ENCODE results near the gene TMCC1.

TMCC1 gene

GRCh38 chr3:129732200-129732876 lies 161.2 kb downstream of the TMCC1 start:
- no peaks in the 10 kb centered on the region for H3K9me3 ChIP-seq (ENCODE audit: control insufficient read depth in 5 of 5, low read length in 5 of 5)
- H3K27ac ChIP-seq (ENCODE audit: low read depth, low read length), result no peak overlapping the region
- H3K9ac ChIP-seq (ENCODE audit: low read length in 5 of 5), result no peak overlapping the region
- H3K4me3 ChIP-seq (ENCODE audit: low read depth in 1 of 5, low read length in 5 of 5), result no peak overlapping the region
- no peaks in the 10 kb centered on the region for H3K27me3 ChIP-seq (ENCODE audit: control insufficient read depth in 5 of 5, insufficient read depth in 4 of 5, low read length in 5 of 5)
- no peaks in the 10 kb centered on the region for H3K36me3 ChIP-seq (ENCODE audit: control insufficient read depth in 5 of 5, insufficient read depth in 5 of 5, low read length in 5 of 5)
- peaks cover 0 to 9% (median 5%) of the 10 kb centered on the region in 5 donors for H3K4me1 ChIP-seq (ENCODE audit: control insufficient read depth in 5 of 5, insufficient read depth in 5 of 5, low read length in 5 of 5)

- Histone ChIP-seq H3K27me3 (ENCODE audit: control insufficient read depth in 5 of 5, insufficient read depth in 4 of 5, low read length in 5 of 5) (no peaks in the 10 kb centered on the region), H3K4me3 (ENCODE audit: low read depth in 1 of 5, low read length in 5 of 5) (no peak overlapping the region), H3K4me1 (ENCODE audit: control insufficient read depth in 5 of 5, insufficient read depth in 5 of 5, low read length in 5 of 5) (peaks cover 7 to 30% (median 18%) of the 10 kb centered on the region in 5 donors), H3K36me3 (ENCODE audit: control insufficient read depth in 5 of 5, insufficient read depth in 5 of 5, low read length in 5 of 5) (no peaks in the 10 kb centered on the region), H3K27ac (ENCODE audit: low read depth, low read length) (no peak overlapping the region), H3K9ac (ENCODE audit: low read length in 5 of 5) (no peak overlapping the region), H3K9me3 (ENCODE audit: control insufficient read depth in 5 of 5, low read length in 5 of 5) (no peaks in the 10 kb centered on the region)
These were observed 165.8 kb downstream of the TMCC1 start for GRCh38 chr3:129727707-129728106.

- Histone ChIP-seq H3K9me3 (ENCODE audit: control insufficient read depth in 5 of 5, low read length in 5 of 5) (no peaks in the 10 kb centered on the region), H3K27ac (ENCODE audit: low read depth, low read length) (peak overlapping the region; percentile 95), H3K4me1 (ENCODE audit: control insufficient read depth in 5 of 5, insufficient read depth in 5 of 5, low read length in 5 of 5) (peaks cover 7 to 56% (median 33%) of the 10 kb centered on the region in 5 donors), H3K27me3 (ENCODE audit: control insufficient read depth in 5 of 5, insufficient read depth in 4 of 5, low read length in 5 of 5) (no peaks in the 10 kb centered on the region), H3K9ac (ENCODE audit: low read length in 5 of 5) (peak overlapping the region; percentile 41 to 77 (median 71)), H3K4me3 (ENCODE audit: low read depth in 1 of 5, low read length in 5 of 5) (peak overlapping the region; percentile 34 to 67 (median 50)), H3K36me3 (ENCODE audit: control insufficient read depth in 5 of 5, insufficient read depth in 5 of 5, low read length in 5 of 5) (no peaks in the 10 kb centered on the region)
These were observed 169.8 kb downstream of the TMCC1 start for GRCh38 chr3:129723558-129724324.

GRCh38 chr3:129722527-129722926 lies 171.0 kb downstream of the TMCC1 start:
- no peaks in the 10 kb centered on the region for H3K36me3 ChIP-seq (ENCODE audit: control insufficient read depth in 5 of 5, insufficient read depth in 5 of 5, low read length in 5 of 5)
- no peaks in the 10 kb centered on the region for H3K9me3 ChIP-seq (ENCODE audit: control insufficient read depth in 5 of 5, low read length in 5 of 5)
- H3K27me3 ChIP-seq (ENCODE audit: control insufficient read depth in 5 of 5, insufficient read depth in 4 of 5, low read length in 5 of 5), result no peaks in the 10 kb centered on the region
- peaks cover 7 to 53% (median 34%) of the 10 kb centered on the region in 5 donors for H3K4me1 ChIP-seq (ENCODE audit: control insufficient read depth in 5 of 5, insufficient read depth in 5 of 5, low read length in 5 of 5)
- peak overlapping the region in 3 of 5 donors; percentile 12 to 77 (median 72) for H3K9ac ChIP-seq (ENCODE audit: low read length in 5 of 5)
- H3K27ac ChIP-seq (ENCODE audit: low read depth, low read length), result peak overlapping the region; percentile 95
- H3K4me3 ChIP-seq (ENCODE audit: low read depth in 1 of 5, low read length in 5 of 5), result peak overlapping the region in 3 of 5 donors; percentile 24 to 62 (median 49)

GRCh38 chr3:129718201-129718600 lies 175.3 kb downstream of the TMCC1 start:
- Histone ChIP-seq H3K9ac (ENCODE audit: low read length in 5 of 5) (no peak overlapping the region), H3K4me3 (ENCODE audit: low read depth in 1 of 5, low read length in 5 of 5) (no peak overlapping the region), H3K36me3 (ENCODE audit: control insufficient read depth in 5 of 5, insufficient read depth in 5 of 5, low read length in 5 of 5) (no peaks in the 10 kb centered on the region), H3K27me3 (ENCODE audit: control insufficient read depth in 5 of 5, insufficient read depth in 4 of 5, low read length in 5 of 5) (no peaks in the 10 kb centered on the region), H3K4me1 (ENCODE audit: control insufficient read depth in 5 of 5, insufficient read depth in 5 of 5, low read length in 5 of 5) (peaks cover 0 to 39% (median 25%) of the 10 kb centered on the region in 5 donors), H3K9me3 (ENCODE audit: control insufficient read depth in 5 of 5, low read length in 5 of 5) (no peaks in the 10 kb centered on the region), H3K27ac (ENCODE audit: low read depth, low read length) (no peak overlapping the region)

- no peaks in the 10 kb centered on the region for H3K36me3 ChIP-seq (ENCODE audit: control insufficient read depth in 5 of 5, insufficient read depth in 5 of 5, low read length in 5 of 5)
- H3K4me3 ChIP-seq (ENCODE audit: low read depth in 1 of 5, low read length in 5 of 5), result no peak overlapping the region
- H3K4me1 ChIP-seq (ENCODE audit: control insufficient read depth in 5 of 5, insufficient read depth in 5 of 5, low read length in 5 of 5), result peaks cover 0 to 18% (median 6%) of the 10 kb centered on the region in 5 donors
- H3K27me3 ChIP-seq (ENCODE audit: control insufficient read depth in 5 of 5, insufficient read depth in 4 of 5, low read length in 5 of 5), result no peaks in the 10 kb centered on the region
- no peak overlapping the region for H3K27ac ChIP-seq (ENCODE audit: low read depth, low read length)
- H3K9ac ChIP-seq (ENCODE audit: low read length in 5 of 5), result no peak overlapping the region
- H3K9me3 ChIP-seq (ENCODE audit: control insufficient read depth in 5 of 5, low read length in 5 of 5), result no peaks in the 10 kb centered on the region
These were observed 177.7 kb downstream of the TMCC1 start for GRCh38 chr3:129715854-129716253.

- Histone ChIP-seq H3K4me1 (ENCODE audit: control insufficient read depth in 5 of 5, insufficient read depth in 5 of 5, low read length in 5 of 5) (peaks cover 0 to 7% (median 0%) of the 10 kb centered on the region in 5 donors), H3K27me3 (ENCODE audit: control insufficient read depth in 5 of 5, insufficient read depth in 4 of 5, low read length in 5 of 5) (no peaks in the 10 kb centered on the region), H3K4me3 (ENCODE audit: low read depth in 1 of 5, low read length in 5 of 5) (no peak overlapping the region), H3K9me3 (ENCODE audit: control insufficient read depth in 5 of 5, low read length in 5 of 5) (no peaks in the 10 kb centered on the region), H3K9ac (ENCODE audit: low read length in 5 of 5) (no peak overlapping the region), H3K36me3 (ENCODE audit: control insufficient read depth in 5 of 5, insufficient read depth in 5 of 5, low read length in 5 of 5) (no peaks in the 10 kb centered on the region), H3K27ac (ENCODE audit: low read depth, low read length) (no peak overlapping the region)
These were observed 185.1 kb downstream of the TMCC1 start for GRCh38 chr3:129708328-129708861.

- Histone ChIP-seq H3K4me3 (ENCODE audit: low read depth in 1 of 5, low read length in 5 of 5) (no peak overlapping the region), H3K9me3 (ENCODE audit: control insufficient read depth in 5 of 5, low read length in 5 of 5) (no peaks in the 10 kb centered on the region), H3K27ac (ENCODE audit: low read depth, low read length) (no peak overlapping the region), H3K36me3 (ENCODE audit: control insufficient read depth in 5 of 5, insufficient read depth in 5 of 5, low read length in 5 of 5) (no peaks in the 10 kb centered on the region), H3K4me1 (ENCODE audit: control insufficient read depth in 5 of 5, insufficient read depth in 5 of 5, low read length in 5 of 5) (peaks cover 0 to 7% (median 0%) of the 10 kb centered on the region in 5 donors), H3K9ac (ENCODE audit: low read length in 5 of 5) (no peak overlapping the region), H3K27me3 (ENCODE audit: control insufficient read depth in 5 of 5, insufficient read depth in 4 of 5, low read length in 5 of 5) (no peaks in the 10 kb centered on the region)
These were observed 188.2 kb downstream of the TMCC1 start for GRCh38 chr3:129705274-129705673.

- no peak overlapping the region for H3K4me3 ChIP-seq (ENCODE audit: low read depth in 1 of 5, low read length in 5 of 5)
- H3K36me3 ChIP-seq (ENCODE audit: control insufficient read depth in 5 of 5, insufficient read depth in 5 of 5, low read length in 5 of 5), result no peaks in the 10 kb centered on the region
- no peak overlapping the region for H3K27ac ChIP-seq (ENCODE audit: low read depth, low read length)
These were observed 189.6 kb downstream of the TMCC1 start for GRCh38 chr3:129703913-129704312.

More at GRCh38 chr3:129703913-129704312, 189.6 kb downstream of the TMCC1 start:
- Histone ChIP-seq H3K9me3 (ENCODE audit: control insufficient read depth in 5 of 5, low read length in 5 of 5) (no peaks in the 10 kb centered on the region), H3K4me1 (ENCODE audit: control insufficient read depth in 5 of 5, insufficient read depth in 5 of 5, low read length in 5 of 5) (peaks cover 0 to 7% (median 0%) of the 10 kb centered on the region in 5 donors), H3K27me3 (ENCODE audit: control insufficient read depth in 5 of 5, insufficient read depth in 4 of 5, low read length in 5 of 5) (no peaks in the 10 kb centered on the region), H3K9ac (ENCODE audit: low read length in 5 of 5) (no peak overlapping the region)

Measured in subcutaneous abdominal adipose tissue (tissue), 5 donors.